ENCODE data around the gene ITGBL1.

DNA sequence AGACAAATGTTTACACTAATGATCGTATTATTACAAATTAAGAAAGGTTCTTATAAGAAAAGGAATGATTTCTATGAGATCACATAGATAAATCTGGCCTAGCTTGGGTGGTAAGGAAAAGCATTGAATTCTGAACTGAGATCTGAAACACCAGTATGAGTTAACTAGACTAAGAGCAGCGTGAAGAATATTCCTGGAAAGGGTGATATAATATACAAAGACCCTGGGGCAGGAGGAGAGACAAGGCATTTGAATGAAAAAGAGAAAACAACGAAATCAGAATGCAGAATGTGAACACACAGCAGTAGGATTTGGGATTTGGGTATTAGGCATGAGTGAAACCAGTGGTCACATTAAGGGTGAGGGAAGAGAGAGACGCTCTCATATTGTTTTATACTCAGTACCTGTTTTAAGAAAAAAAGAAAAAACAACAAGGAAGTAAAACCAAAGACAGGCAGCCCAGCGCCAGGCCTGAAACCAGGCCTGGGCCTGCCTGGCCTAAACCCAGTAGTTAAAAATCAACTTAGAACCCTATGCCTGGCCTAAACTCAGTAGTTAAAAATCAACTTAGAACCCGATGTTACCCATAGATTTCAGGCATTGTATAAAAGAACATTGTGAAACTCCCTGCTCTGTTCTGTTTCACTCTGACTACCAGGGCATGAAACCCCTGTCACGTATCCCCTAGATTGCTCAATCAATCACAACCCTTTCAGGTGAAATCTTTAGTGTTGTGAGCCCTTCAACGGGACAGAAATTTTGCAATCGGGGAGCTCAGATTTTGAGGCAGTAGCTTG lies 287.1 kb downstream of the ITGBL1 start:
- TF ChIP-seq, protein P1, sequence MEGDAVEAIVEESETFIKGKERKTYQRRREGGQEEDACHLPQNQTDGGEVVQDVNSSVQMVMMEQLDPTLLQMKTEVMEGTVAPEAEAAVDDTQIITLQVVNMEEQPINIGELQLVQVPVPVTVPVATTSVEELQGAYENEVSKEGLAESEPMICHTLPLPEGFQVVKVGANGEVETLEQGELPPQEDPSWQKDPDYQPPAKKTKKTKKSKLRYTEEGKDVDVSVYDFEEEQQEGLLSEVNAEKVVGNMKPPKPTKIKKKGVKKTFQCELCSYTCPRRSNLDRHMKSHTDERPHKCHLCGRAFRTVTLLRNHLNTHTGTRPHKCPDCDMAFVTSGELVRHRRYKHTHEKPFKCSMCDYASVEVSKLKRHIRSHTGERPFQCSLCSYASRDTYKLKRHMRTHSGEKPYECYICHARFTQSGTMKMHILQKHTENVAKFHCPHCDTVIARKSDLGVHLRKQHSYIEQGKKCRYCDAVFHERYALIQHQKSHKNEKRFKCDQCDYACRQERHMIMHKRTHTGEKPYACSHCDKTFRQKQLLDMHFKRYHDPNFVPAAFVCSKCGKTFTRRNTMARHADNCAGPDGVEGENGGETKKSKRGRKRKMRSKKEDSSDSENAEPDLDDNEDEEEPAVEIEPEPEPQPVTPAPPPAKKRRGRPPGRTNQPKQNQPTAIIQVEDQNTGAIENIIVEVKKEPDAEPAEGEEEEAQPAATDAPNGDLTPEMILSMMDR (IDR thresholded peaks at IDR 0.05) = no peak
- no peak for TF ChIP-seq POLR2A (IDR thresholded peaks at IDR 0.05)

Data from lower leg skin (tissue), 3 donors.